B cell (primary cell): Measurements from ENCODE around the gene THSD4. TPM values are rescaled to one million over a fixed set of nuclear protein-coding genes. Genes with fewer than 3 reads are reported as not detected.

Experiments
- ATAC-seq: fragments of 200-7000 bp; cut with Tn5 transposase; one replicate; pipeline ENCODE4 v1.10.0; 2021; ENCODE audit warnings: low read depth, mild to moderate bottlenecking, moderate number of reproducible peaks, moderate library complexity
- CTCF ChIA-PET: fragments of 350-600 bp; sonication (Branson Sonifier 250); formaldehyde crosslinking; loops from one replicate; lab custom pipeline; 2021; ENCODE audit warnings: antibody characterized with exemption, inconsistent platforms; lab: Charles Lee
- POLR2A ChIA-PET: fragments of 350-600 bp; sonication (Branson Sonifier 250); formaldehyde crosslinking; loops from one replicate; lab custom pipeline; 2021; ENCODE audit warnings: antibody characterized with exemption; lab: Charles Lee
- DNase-seq: peaks from one replicate; pipeline ENCODE4 v3.0.0; 2013
- H2AFZ ChIP-seq: 2 replicates; pipeline ENCODE4 v1.6.1; 2012; ENCODE audit warnings: mild to moderate bottlenecking, low read depth, low read length; ENCODE audit not compliant: insufficient read depth, poor library complexity, severe bottlenecking
- H3K27ac ChIP-seq, 2 donors: 1 replicate in 1 of 2; 2 replicates in 1 of 2; pipeline ENCODE4 v1.5.1; 2012 to 2013; ENCODE audit warnings: low read length in 2 of 2, mild to moderate bottlenecking in 2 of 2, moderate library complexity in 1 of 2
- H3K27me3 ChIP-seq, 4 experiments: fragments of 200-600 bp in 1 of 4; sonication (generic) in 1 of 4; replicated peaks in 1 of 4; 1 replicate in 2 of 4; 2 replicates in 2 of 4; pipeline versions ENCODE4 v1.6.1 to v1.7.0; 2013 to 2016; ENCODE audit warnings: low read length in 3 of 4, mild to moderate bottlenecking in 2 of 4, mixed read lengths in 1 of 4, moderate library complexity in 1 of 4; ENCODE audit not compliant: insufficient read depth in 4 of 4, control insufficient read depth in 3 of 4; ENCODE audit errors: control extremely low read depth in 1 of 4
- H3K36me3 ChIP-seq, 2 experiments: replicated peaks in 1 of 2; 1 replicate in 1 of 2; 2 replicates in 1 of 2; pipeline versions ENCODE4 v1.6.1 to v1.7.1; 2013; ENCODE audit warnings: low read length in 1 of 2; ENCODE audit not compliant: insufficient read depth in 2 of 2, control insufficient read depth in 1 of 2; ENCODE audit errors: control extremely low read depth in 1 of 2, extremely low read depth in 1 of 2
- H3K4me1 ChIP-seq, 2 donors: fragments of 200-600 bp in 1 of 2; sonication (generic) in 1 of 2; 1 replicate in 1 of 2; 2 replicates in 1 of 2; pipeline versions ENCODE4 v1.5.1 to v1.6.1; 2013 to 2017; ENCODE audit warnings: low read length in 2 of 2; ENCODE audit not compliant: control insufficient read depth in 2 of 2, insufficient read depth in 2 of 2
- H3K4me2 ChIP-seq: replicated peaks from 2 replicates; pipeline ENCODE3; 2012; ENCODE audit warnings: mild to moderate bottlenecking, low read depth, low read length; ENCODE audit not compliant: poor library complexity, severe bottlenecking
- H3K4me3 ChIP-seq, 5 experiments: fragments of 200-600 bp in 1 of 5; sonication (generic) in 1 of 5; 1 replicate in 3 of 5; 2 replicates in 2 of 5; pipeline versions ENCODE4 v1.5.1 to v1.7.0; 2011 to 2016; ENCODE audit warnings: low read length in 4 of 5, mild to moderate bottlenecking in 4 of 5, low read depth in 2 of 5, control low read depth in 1 of 5, moderate library complexity in 1 of 5; ENCODE audit not compliant: insufficient read depth in 1 of 5; ENCODE audit errors: control extremely low read depth in 1 of 5, extremely low read depth in 1 of 5
- H3K79me2 ChIP-seq: fragments of 200-600 bp; sonication (generic); one replicate; pipeline ENCODE4 v1.6.0; 2016; ENCODE audit warnings: low read length; ENCODE audit not compliant: control insufficient read depth, insufficient read depth
- H3K9ac ChIP-seq: fragments of 200-600 bp; sonication (generic); 2 replicates; pipeline ENCODE4 v1.6.1; 2017; ENCODE audit warnings: mild to moderate bottlenecking, low read length, moderate library complexity
- H3K9me3 ChIP-seq, 3 donors: one replicate each; pipeline versions ENCODE4 v1.6.1 to v1.7.1; 2013; ENCODE audit warnings: low read length in 2 of 3; ENCODE audit not compliant: control insufficient read depth in 2 of 3, insufficient read depth in 1 of 3; ENCODE audit errors: control extremely low read depth in 1 of 3
- H4K20me1 ChIP-seq: 2 replicates; pipeline ENCODE4 v1.6.0; 2012; ENCODE audit warnings: mild to moderate bottlenecking, low read length; ENCODE audit not compliant: insufficient read depth, control insufficient read depth, poor library complexity, severe bottlenecking
- H3K27ac Mint-ChIP-seq: one replicate; pipeline ENCODE4 v1.8.0; 2021; ENCODE audit warnings: mixed read lengths
- H3K27me3 Mint-ChIP-seq: one replicate; pipeline ENCODE4 v1.8.0; 2021; ENCODE audit warnings: mixed read lengths
- H3K4me1 Mint-ChIP-seq: one replicate; pipeline ENCODE4 v1.8.0; 2021; ENCODE audit warnings: mixed read lengths
- H3K4me3 Mint-ChIP-seq: one replicate; pipeline ENCODE4 v1.8.0; 2021; ENCODE audit warnings: mixed read lengths
- H3K9me3 Mint-ChIP-seq: one replicate; pipeline ENCODE4 v1.8.0; 2022; ENCODE audit warnings: mixed read lengths; ENCODE audit not compliant: insufficient read depth
- EZH2 ChIP-seq: IDR thresholded peaks from 2 replicates; pipeline ENCODE4 v1.6.1; 2012; ENCODE audit warnings: borderline replicate concordance, low read depth, mild to moderate bottlenecking, moderate library complexity, low read length; ENCODE audit not compliant: insufficient read depth, poor library complexity, severe bottlenecking
- WGBS: methylation state at CpG from one replicate; pipeline ENCODE4 v1.1.5; 2013; ENCODE audit warnings: missing lambda C conversion rate; ENCODE audit not compliant: insufficient coverage; 5-methylcytosine and 5-hydroxymethylcytosine counted together
- intact Hi-C: fragments of 100-400 bp; cut with micrococcal nuclease; formaldehyde crosslinking; loops from one replicate; pipeline ENCODE4 v1.10.0; 2022
- polyA plus RNA-seq: library from polyadenylated mRNA; depleted of rRNA; stranded (reverse); fragments of >200 nt; gene quantifications from 2 replicates; pipeline ENCODE4 v1.2.3, GENCODE V29; 2012
- total RNA-seq, 2 donors: library from RNA; stranded (reverse); fragments of 120-200 nt in 1 of 2; gene quantifications; 1 replicate in 1 of 2; 2 replicates in 1 of 2; pipeline versions ENCODE4 v1.2.3 to v1.2.4, GENCODE V29; 2013 to 2022
- TF ChIP-seq, protein P1 (sequence below): fragments of 200-600 bp; IDR thresholded peaks from one replicate; pipeline ENCODE4 v1.8.0; 2022; ENCODE audit warnings: antibody characterized with exemption, mild to moderate bottlenecking

Gene THSD4
- total and polyA plus RNA-seq, 2 donors (not counting 1 experiment from before 2014, with no cell fraction given), result not detected

DNA sequence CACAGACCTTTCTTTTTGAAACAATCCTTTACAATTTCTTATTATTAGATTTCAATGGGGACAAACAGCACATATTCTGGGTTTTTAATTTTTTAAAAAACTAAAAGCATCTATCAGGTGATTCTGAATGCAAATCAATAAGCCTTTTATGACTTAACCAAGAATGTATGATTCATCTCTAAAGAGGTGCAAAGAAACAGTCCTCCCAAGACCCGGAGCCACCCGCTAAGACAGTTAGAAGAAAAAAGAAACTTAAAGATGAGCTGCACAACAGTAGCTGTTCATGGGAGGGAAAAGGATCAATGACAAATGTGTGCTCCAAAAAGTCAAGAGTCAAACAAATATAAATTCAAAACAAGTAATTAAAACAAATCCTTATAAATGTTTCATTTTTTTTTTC lies 319.5 kb downstream of the THSD4 start:
- Mint-ChIP-seq H3K4me1 (no peaks in the 10 kb centered on the region), H3K27ac (no peak overlapping the region), H3K27me3 (no peaks in the 10 kb centered on the region), H3K9me3 (no peaks in the 10 kb centered on the region), H3K4me3 (no peak overlapping the region)
- POLR2A ChIA-PET, result no interaction called here
- no CpG with 5 or more reads among the region's 2 CpGs for WGBS
- no peak for DNase-seq
- Histone ChIP-seq H3K4me3 (no peak overlapping the region), H3K9ac (no peak overlapping the region), H3K4me2 (no peak overlapping the region), H3K9me3 (no peaks in the 10 kb centered on the region), H3K27me3 (no peaks in the 10 kb centered on the region), H3K36me3 (no peaks in the 10 kb centered on the region), H3K27ac (no peak overlapping the region), H2AFZ (no peak overlapping the region), H3K79me2 (no peaks in the 10 kb centered on the region), H3K4me1 (no peaks in the 10 kb centered on the region), H4K20me1 (no peaks in the 10 kb centered on the region)
- intact Hi-C loops, result no loop called here
- ATAC-seq, result no peak
- no peak for TF ChIP-seq EZH2
- TF ChIP-seq, protein P1, sequence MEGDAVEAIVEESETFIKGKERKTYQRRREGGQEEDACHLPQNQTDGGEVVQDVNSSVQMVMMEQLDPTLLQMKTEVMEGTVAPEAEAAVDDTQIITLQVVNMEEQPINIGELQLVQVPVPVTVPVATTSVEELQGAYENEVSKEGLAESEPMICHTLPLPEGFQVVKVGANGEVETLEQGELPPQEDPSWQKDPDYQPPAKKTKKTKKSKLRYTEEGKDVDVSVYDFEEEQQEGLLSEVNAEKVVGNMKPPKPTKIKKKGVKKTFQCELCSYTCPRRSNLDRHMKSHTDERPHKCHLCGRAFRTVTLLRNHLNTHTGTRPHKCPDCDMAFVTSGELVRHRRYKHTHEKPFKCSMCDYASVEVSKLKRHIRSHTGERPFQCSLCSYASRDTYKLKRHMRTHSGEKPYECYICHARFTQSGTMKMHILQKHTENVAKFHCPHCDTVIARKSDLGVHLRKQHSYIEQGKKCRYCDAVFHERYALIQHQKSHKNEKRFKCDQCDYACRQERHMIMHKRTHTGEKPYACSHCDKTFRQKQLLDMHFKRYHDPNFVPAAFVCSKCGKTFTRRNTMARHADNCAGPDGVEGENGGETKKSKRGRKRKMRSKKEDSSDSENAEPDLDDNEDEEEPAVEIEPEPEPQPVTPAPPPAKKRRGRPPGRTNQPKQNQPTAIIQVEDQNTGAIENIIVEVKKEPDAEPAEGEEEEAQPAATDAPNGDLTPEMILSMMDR, result no peak
- CTCF ChIA-PET, result interaction anchor here (1.8 to 2.1 kb wide), 2 partner anchors 8 to 10 kb away, joined by 5 to 6 read pairs; no protein-coding TSS in a partner anchor

DNA sequence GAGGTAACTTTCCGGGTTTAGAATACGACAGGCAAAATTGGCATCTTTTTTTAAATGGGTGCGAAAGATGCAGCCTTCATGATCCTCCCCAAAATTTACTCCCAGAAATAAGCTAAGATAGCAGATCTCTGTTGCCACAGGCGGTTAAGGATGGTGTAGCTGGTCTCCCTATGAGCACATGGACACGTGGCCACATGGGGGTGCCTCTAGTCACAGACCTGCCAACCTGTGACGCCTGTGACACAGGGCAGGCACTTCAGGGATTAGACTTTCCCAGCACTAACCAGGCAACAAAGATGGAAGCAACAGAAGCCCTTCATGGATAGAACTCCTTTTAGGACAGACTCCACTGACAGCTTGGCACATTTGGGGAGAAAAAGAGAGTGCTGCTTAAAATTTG lies 320.3 kb downstream of the THSD4 start:
- H3K4me2 ChIP-seq, result no peak overlapping the region
- intact Hi-C loops, result no loop called here
- H3K27ac ChIP-seq, result no peak overlapping the region
- H3K9me3 Mint-ChIP-seq, result no peaks in the 10 kb centered on the region
- no peak overlapping the region for H3K27ac Mint-ChIP-seq
- H3K4me1 Mint-ChIP-seq, result no peaks in the 10 kb centered on the region
- no peak overlapping the region for H3K4me3 Mint-ChIP-seq
- no peak overlapping the region for H3K9ac ChIP-seq
- no peak overlapping the region for H2AFZ ChIP-seq
- ChIA-PET POLR2A (no interaction called here), CTCF (interaction anchor here (2.1 kb wide), 1 partner anchor 10 kb away, joined by 6 read pairs; no protein-coding TSS in a partner anchor)
- no peak for TF ChIP-seq EZH2
- TF ChIP-seq, protein P1, result no peak
- no peaks in the 10 kb centered on the region for H3K4me1 ChIP-seq
- no peaks in the 10 kb centered on the region for H3K9me3 ChIP-seq
- no peak overlapping the region for H3K4me3 ChIP-seq
- H3K79me2 ChIP-seq, result no peaks in the 10 kb centered on the region
- WGBS, result 86% methylated on average over 3 of the region's 6 CpGs
- no peaks in the 10 kb centered on the region for H3K27me3 ChIP-seq
- no peaks in the 10 kb centered on the region for H4K20me1 ChIP-seq
- ATAC-seq, result no peak
- no peaks in the 10 kb centered on the region for H3K36me3 ChIP-seq
- DNase-seq, result no peak
- peaks cover 3% of the 10 kb centered on the region for H3K27me3 Mint-ChIP-seq
